Measurements from ENCODE around the gene HHEX.

The HHEX gene

DNA sequence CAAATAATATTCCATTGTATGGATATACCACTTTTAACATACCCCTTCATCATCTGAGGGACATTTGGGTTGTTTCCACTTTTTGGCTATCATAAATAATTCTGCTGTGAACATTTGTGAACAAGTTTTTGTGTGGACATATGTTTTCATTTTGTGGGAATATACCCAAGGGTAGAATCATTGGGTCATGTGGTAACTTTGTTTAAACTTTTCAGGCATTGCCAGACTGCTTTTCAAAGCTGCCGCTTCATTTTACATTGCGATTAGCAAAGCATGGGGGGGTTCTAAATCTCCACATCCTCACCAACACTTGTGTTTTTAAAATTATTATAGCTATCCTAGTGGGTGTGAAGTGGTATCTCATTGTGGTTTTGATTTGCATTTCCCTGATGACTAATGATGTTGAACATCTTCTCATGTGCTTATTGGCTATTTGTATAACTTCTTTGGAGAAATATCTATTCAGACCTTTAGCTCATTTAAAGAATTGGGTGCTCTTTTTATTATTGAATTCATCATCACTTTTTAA lies 8.4 kb upstream of the HHEX start:
- Mint-ChIP-seq H3K36me3 (ENCODE audit: insufficient read depth) (peaks cover 7% of the 10 kb centered on the region), H3K4me1 (ENCODE audit: low read depth in 2 of 2) (peaks cover 2 to 6% of the 10 kb centered on the region in 2 donors)
- peak; percentile 41 for ATAC-seq (replicated peaks)

GRCh38 chr10:92688573-92688926 lies 1.2 kb upstream of the HHEX start:
- Mint-ChIP-seq H3K4me1 (ENCODE audit: low read depth in 2 of 2) (peaks cover 15 to 20% of the 10 kb centered on the region in 2 donors), H3K36me3 (ENCODE audit: insufficient read depth) (peaks cover 10% of the 10 kb centered on the region), H3K27ac (peak overlapping the region; percentile 35 to 54), H3K4me3 (peak overlapping the region; percentile 71 to 74), H3K27me3 (peaks cover 24 to 36% of the 10 kb centered on the region in 2 donors), H3K9me3 (peaks cover 2 to 8% of the 10 kb centered on the region in 2 donors)
- no peak for ATAC-seq (replicated peaks)
- no peak for DNase-seq

More for the DNA sequence above, 8.4 kb upstream of the HHEX start:
- Mint-ChIP-seq H3K9me3 (peaks cover 0 to 4% of the 10 kb centered on the region in 2 donors), H3K27me3 (peaks cover 0 to 10% of the 10 kb centered on the region in 2 donors), H3K4me3 (no peak overlapping the region), H3K27ac (no peak overlapping the region)
- DNase-seq: no peak

GRCh38 chr10:92688927-92689662 lies 660 bp upstream of the HHEX start:
- peaks cover 24 to 36% of the 10 kb centered on the region in 2 donors for H3K27me3 Mint-ChIP-seq
- H3K4me3 Mint-ChIP-seq: peak overlapping the region; percentile 71 to 74
- H3K4me1 Mint-ChIP-seq (ENCODE audit: low read depth in 2 of 2): peaks cover 15 to 20% of the 10 kb centered on the region in 2 donors
- peak overlapping the region; percentile 35 to 54 for H3K27ac Mint-ChIP-seq
- ATAC-seq (replicated peaks) (peak; percentile 5), DNase-seq (peak in 1 of 3 experiments; percentile 31)
- H3K36me3 Mint-ChIP-seq (ENCODE audit: insufficient read depth): peaks cover 10% of the 10 kb centered on the region
- peaks cover 2 to 8% of the 10 kb centered on the region in 2 donors for H3K9me3 Mint-ChIP-seq

DNA sequence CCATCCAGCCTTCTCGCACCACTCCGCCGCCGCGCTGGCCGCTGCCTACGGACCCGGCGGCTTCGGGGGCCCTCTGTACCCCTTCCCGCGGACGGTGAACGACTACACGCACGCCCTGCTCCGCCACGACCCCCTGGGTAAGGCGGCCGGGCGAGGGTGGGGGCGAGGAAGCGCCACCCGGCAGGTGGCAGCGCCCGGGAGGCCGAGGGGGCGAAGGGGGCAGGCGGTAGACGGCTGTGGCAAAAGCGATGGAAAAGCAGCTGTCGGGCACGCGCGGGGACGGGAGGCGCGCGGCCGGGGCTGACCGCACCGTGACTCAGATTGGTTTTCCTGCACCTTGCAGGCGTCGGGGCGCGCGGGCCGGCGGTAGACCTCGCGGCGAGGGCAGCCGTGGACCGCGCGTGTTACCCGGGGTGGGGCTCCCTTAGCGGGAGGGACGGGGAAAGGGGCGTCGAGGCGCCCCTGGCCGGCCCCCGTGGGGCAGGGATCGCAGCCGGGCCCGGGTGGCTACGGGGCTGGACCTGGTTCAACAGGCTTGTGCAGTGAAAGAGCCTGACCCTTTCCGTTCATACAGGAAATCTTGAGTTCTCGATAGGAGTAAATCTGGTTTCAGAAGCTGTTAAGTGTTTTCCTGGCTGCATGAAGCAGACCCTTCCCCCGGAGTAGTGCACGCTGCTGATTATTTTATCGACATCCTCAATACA lies 608 bp downstream of the HHEX start:
- peak; percentile 77 for ATAC-seq (replicated peaks)
- H3K27me3 Mint-ChIP-seq: peaks cover 24 to 36% of the 10 kb centered on the region in 2 donors

DNA sequence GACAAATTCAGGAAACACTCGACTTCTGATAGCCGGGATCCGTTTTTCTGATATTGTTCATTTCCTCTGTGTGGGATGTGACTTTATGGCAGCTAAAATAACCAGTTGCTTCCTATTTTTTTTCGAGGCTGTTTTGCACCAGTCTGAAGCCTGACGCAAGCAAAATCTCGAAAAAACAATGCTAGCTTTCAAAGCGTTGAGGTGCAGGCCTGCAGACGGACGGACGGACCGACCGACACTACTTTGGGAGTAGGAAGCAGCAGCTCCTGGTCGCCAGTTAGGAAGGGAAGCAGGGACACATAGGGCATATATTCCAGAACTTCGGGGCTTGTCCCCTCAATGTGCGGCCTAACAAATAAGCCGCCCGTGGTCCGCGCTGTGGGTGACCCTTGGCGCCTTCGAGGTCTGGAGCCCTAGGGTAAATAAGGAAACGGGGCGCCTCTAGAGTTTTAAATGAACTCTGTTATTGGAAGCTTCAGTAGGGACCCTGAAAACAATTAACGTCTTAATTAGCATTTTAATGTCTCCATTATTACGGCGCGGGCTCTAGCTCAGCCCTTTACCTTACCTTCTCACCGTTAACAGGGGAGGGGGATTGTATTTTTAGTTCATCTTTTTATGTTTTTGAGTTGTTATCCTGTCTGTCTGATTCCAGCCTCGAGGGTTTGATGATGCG lies 1.3 kb downstream of the HHEX start:
- Mint-ChIP-seq H3K4me3 (peak overlapping the region; percentile 72 to 77), H3K27me3 (peaks cover 25 to 39% of the 10 kb centered on the region in 2 donors), H3K36me3 (ENCODE audit: insufficient read depth) (peaks cover 10% of the 10 kb centered on the region), H3K9me3 (peaks cover 0 to 8% of the 10 kb centered on the region in 2 donors), H3K4me1 (ENCODE audit: low read depth in 2 of 2) (peaks cover 15 to 20% of the 10 kb centered on the region in 2 donors), H3K27ac (peak overlapping the region in 1 of 2 donors; percentile 65)
- ATAC-seq (replicated peaks) (no peak), DNase-seq (no peak)

More for the DNA sequence above, 608 bp downstream of the HHEX start:
- peak overlapping the region; percentile 72 to 77 for H3K4me3 Mint-ChIP-seq
- peak; percentile 57 to 64 (median 58) for DNase-seq
- no peak overlapping the region for H3K27ac Mint-ChIP-seq
- peaks cover 2 to 8% of the 10 kb centered on the region in 2 donors for H3K9me3 Mint-ChIP-seq
- peaks cover 15 to 20% of the 10 kb centered on the region in 2 donors for H3K4me1 Mint-ChIP-seq (ENCODE audit: low read depth in 2 of 2)
- H3K36me3 Mint-ChIP-seq (ENCODE audit: insufficient read depth): peaks cover 10% of the 10 kb centered on the region

- peaks cover 10% of the 10 kb centered on the region for H3K36me3 Mint-ChIP-seq (ENCODE audit: insufficient read depth)
- H3K27ac Mint-ChIP-seq: peak overlapping the region in 1 of 2 donors; percentile 65
- ATAC-seq (replicated peaks) (no peak), DNase-seq (peak in 1 of 3 experiments; percentile 5)
- peak overlapping the region; percentile 72 to 77 for H3K4me3 Mint-ChIP-seq
- peaks cover 0 to 8% of the 10 kb centered on the region in 2 donors for H3K9me3 Mint-ChIP-seq
- H3K27me3 Mint-ChIP-seq: peaks cover 31 to 45% of the 10 kb centered on the region in 2 donors
- peaks cover 15 to 20% of the 10 kb centered on the region in 2 donors for H3K4me1 Mint-ChIP-seq (ENCODE audit: low read depth in 2 of 2)
Observed at GRCh38 chr10:92691591-92692079, 1.9 kb downstream of the HHEX start.

DNA sequence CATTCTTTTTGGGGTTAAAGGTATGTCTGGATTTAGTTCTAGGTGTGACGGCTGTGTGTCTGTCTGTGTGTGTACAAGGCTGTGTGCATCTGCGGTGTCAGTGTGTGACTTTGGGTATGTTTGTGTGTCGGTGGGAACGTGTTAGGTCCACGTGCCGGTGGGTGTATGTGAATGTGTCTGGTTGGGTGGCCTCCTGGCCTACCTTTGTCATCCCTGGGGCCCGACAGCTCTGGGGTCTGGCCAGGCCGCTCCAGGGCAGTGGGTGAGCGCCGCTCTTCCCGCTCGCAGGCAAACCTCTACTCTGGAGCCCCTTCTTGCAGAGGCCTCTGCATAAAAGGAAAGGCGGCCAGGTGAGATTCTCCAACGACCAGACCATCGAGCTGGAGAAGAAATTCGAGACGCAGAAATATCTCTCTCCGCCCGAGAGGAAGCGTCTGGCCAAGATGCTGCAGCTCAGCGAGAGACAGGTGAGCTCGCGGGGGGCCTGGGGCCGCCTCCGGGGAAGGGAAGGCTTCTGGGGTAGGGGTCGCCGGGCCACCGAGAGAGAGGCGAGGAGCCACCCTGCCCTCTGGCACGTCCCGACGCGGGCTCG lies 2.4 kb downstream of the HHEX start:
- Mint-ChIP-seq H3K36me3 (ENCODE audit: insufficient read depth) (peaks cover 10% of the 10 kb centered on the region), H3K9me3 (peaks cover 0 to 8% of the 10 kb centered on the region in 2 donors), H3K27ac (no peak overlapping the region), H3K27me3 (peaks cover 36 to 50% of the 10 kb centered on the region in 2 donors), H3K4me1 (ENCODE audit: low read depth in 2 of 2) (peaks cover 15 to 20% of the 10 kb centered on the region in 2 donors), H3K4me3 (peak overlapping the region; percentile 72 to 77)
- ATAC-seq (replicated peaks): no peak
- DNase-seq: no peak

- H3K9me3 Mint-ChIP-seq: peaks cover 0 to 8% of the 10 kb centered on the region in 2 donors
- peaks cover 39 to 52% of the 10 kb centered on the region in 2 donors for H3K27me3 Mint-ChIP-seq
- peaks cover 17 to 21% of the 10 kb centered on the region in 2 donors for H3K4me1 Mint-ChIP-seq (ENCODE audit: low read depth in 2 of 2)
- H3K36me3 Mint-ChIP-seq (ENCODE audit: insufficient read depth): peaks cover 10% of the 10 kb centered on the region
- H3K27ac Mint-ChIP-seq: no peak overlapping the region
- no peak for DNase-seq
- peak overlapping the region; percentile 61 to 72 for H3K4me3 Mint-ChIP-seq
- ATAC-seq (replicated peaks): no peak
Observed at GRCh38 chr10:92692697-92693533, 3.2 kb downstream of the HHEX start.

GRCh38 chr10:92693534-92693893 lies 3.8 kb downstream of the HHEX start:
- no peak overlapping the region for H3K27ac Mint-ChIP-seq
- ATAC-seq (replicated peaks): no peak
- H3K4me3 Mint-ChIP-seq: no peak overlapping the region
- H3K9me3 Mint-ChIP-seq: peaks cover 0 to 8% of the 10 kb centered on the region in 2 donors
- H3K4me1 Mint-ChIP-seq (ENCODE audit: low read depth in 2 of 2): peaks cover 21 to 24% of the 10 kb centered on the region in 2 donors
- H3K27me3 Mint-ChIP-seq: peaks cover 42 to 52% of the 10 kb centered on the region in 2 donors
- no peak for DNase-seq
- H3K36me3 Mint-ChIP-seq (ENCODE audit: insufficient read depth): peaks cover 10% of the 10 kb centered on the region

DNA sequence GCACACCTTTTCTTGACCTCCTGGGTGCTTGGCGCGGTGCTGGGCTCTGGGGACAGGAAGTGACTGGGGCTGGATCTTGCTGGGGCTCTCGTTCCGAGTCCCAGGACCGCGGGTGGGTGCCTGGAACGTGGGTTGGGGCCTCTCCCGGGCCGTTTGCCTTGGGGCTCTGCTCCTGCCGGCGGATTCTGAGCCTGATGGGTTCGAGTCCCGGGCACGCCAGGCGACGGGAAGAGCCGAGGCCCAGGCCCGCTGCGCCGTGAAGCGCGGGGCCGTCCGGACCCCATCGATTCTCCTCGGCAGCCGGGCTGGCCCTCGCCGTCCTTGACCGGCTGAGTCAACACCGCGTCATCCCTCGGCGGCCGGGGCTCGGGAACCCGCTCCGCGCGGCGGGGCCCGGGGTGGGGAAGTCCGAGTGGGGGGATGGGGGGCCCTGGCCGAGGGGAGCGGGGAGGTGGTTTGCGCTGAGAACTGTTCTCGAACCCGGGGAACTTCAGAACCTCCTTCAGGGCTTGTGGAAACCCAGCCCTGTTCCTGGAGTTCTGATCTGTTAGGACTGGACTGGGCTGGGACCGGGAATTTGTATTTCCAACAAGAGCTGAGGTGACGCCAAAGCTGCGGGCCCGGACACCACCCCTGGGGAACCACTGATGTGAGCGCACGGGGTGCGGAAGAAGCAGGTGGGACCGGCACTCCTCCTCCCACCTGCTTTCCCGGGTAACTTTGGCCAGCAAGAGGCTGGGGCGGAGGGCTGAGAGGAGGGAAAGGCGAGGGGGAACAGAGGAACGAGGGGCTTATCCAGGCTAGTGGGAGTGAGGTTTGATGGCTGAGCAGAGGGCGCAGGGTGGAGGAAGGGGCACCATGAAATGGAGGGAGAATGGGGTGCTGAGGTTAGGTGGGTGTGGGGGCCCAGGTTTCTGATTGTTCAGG lies 6.2 kb downstream of the HHEX start:
- no peak for ATAC-seq (replicated peaks)
- Mint-ChIP-seq H3K27me3 (peaks cover 59 to 67% of the 10 kb centered on the region in 2 donors), H3K4me1 (ENCODE audit: low read depth in 2 of 2) (peaks cover 26 to 29% of the 10 kb centered on the region in 2 donors), H3K36me3 (ENCODE audit: insufficient read depth) (peaks cover 5% of the 10 kb centered on the region), H3K9me3 (peaks cover 0 to 8% of the 10 kb centered on the region in 2 donors), H3K27ac (no peak overlapping the region), H3K4me3 (no peak overlapping the region)
- no peak for DNase-seq

GRCh38 chr10:92696606-92697383 lies 7.0 kb downstream of the HHEX start:
- H3K27ac Mint-ChIP-seq: no peak overlapping the region
- peaks cover 18 to 23% of the 10 kb centered on the region in 2 donors for H3K4me1 Mint-ChIP-seq (ENCODE audit: low read depth in 2 of 2)
- peaks cover 61 to 67% of the 10 kb centered on the region in 2 donors for H3K27me3 Mint-ChIP-seq
- ATAC-seq (replicated peaks) (no peak), DNase-seq (no peak)
- no peak overlapping the region for H3K4me3 Mint-ChIP-seq
- H3K9me3 Mint-ChIP-seq: peaks cover 0 to 5% of the 10 kb centered on the region in 2 donors
- peaks cover 4% of the 10 kb centered on the region for H3K36me3 Mint-ChIP-seq (ENCODE audit: insufficient read depth)
